ENCODE measurements around the gene PLXNB2.

Gene PLXNB2

GRCh38 chr22:50293441-50294318, 13.8 kb downstream of the PLXNB2 start:
- Histone ChIP-seq H3K79me2 (ENCODE audit: control insufficient read depth, low read length) (peaks cover 95% of the 10 kb centered on the region), H3K9me3 (ENCODE audit: control insufficient read depth, insufficient read depth, low read length) (no peaks in the 10 kb centered on the region), H3F3A (ENCODE audit: control insufficient read depth, insufficient read depth) (peaks cover 13% of the 10 kb centered on the region), H3K27ac (ENCODE audit: low read depth, low read length) (peak overlapping the region; percentile 70), H3K27me3 (ENCODE audit: control insufficient read depth, low read length) (no peaks in the 10 kb centered on the region), H3K9me2 (replicated peaks; ENCODE audit: control insufficient read depth, low read length) (no peaks in the 10 kb centered on the region), H3K4me1 (ENCODE audit: control insufficient read depth, low read length) (peaks cover 74% of the 10 kb centered on the region), H3K4me3 (ENCODE audit: low read length) (peak overlapping the region; percentile 62), H3K4me2 (ENCODE audit: low read length) (peak overlapping the region; percentile 81), H3K36me3 (ENCODE audit: control insufficient read depth, low read length) (peaks cover 47% of the 10 kb centered on the region), H4K20me1 (ENCODE audit: control insufficient read depth, insufficient read depth, low read depth, low read length) (peaks cover 14% of the 10 kb centered on the region)
- no peak for TF ChIP-seq CTCF (IDR thresholded peaks at IDR 0.05; ENCODE audit: low read depth, low read length, poor library complexity, severe bottlenecking)
- no peak for TF ChIP-seq EZH2phosphoT487 (IDR thresholded peaks at IDR 0.05; ENCODE audit: borderline replicate concordance, low read length)

GRCh38 chr22:50292643-50293440, 14.6 kb downstream of the PLXNB2 start:
- no peaks in the 10 kb centered on the region for H3K9me2 ChIP-seq (replicated peaks; ENCODE audit: control insufficient read depth, low read length)
- peak overlapping the region; percentile 70 for H3K27ac ChIP-seq (ENCODE audit: low read depth, low read length)
- peaks cover 13% of the 10 kb centered on the region for H3F3A ChIP-seq (ENCODE audit: control insufficient read depth, insufficient read depth)
- no peaks in the 10 kb centered on the region for H3K9me3 ChIP-seq (ENCODE audit: control insufficient read depth, insufficient read depth, low read length)
- H3K36me3 ChIP-seq (ENCODE audit: control insufficient read depth, low read length): peaks cover 53% of the 10 kb centered on the region
- TF ChIP-seq EZH2phosphoT487 (IDR thresholded peaks at IDR 0.05; ENCODE audit: borderline replicate concordance, low read length): no peak
- no peak for TF ChIP-seq CTCF (IDR thresholded peaks at IDR 0.05; ENCODE audit: low read depth, low read length, poor library complexity, severe bottlenecking)
- no peaks in the 10 kb centered on the region for H3K27me3 ChIP-seq (ENCODE audit: control insufficient read depth, low read length)
- H3K4me3 ChIP-seq (ENCODE audit: low read length): peak overlapping the region; percentile 62
- H3K4me2 ChIP-seq (ENCODE audit: low read length): peak overlapping the region; percentile 81
- peaks cover 13% of the 10 kb centered on the region for H4K20me1 ChIP-seq (ENCODE audit: control insufficient read depth, insufficient read depth, low read depth, low read length)
- H3K4me1 ChIP-seq (ENCODE audit: control insufficient read depth, low read length): peaks cover 66% of the 10 kb centered on the region
- H3K79me2 ChIP-seq (ENCODE audit: control insufficient read depth, low read length): peaks cover 90% of the 10 kb centered on the region

- no peaks in the 10 kb centered on the region for H3F3A ChIP-seq (ENCODE audit: control insufficient read depth, insufficient read depth)
- H3K9me2 ChIP-seq (replicated peaks; ENCODE audit: control insufficient read depth, low read length): no peaks in the 10 kb centered on the region
- H3K79me2 ChIP-seq (ENCODE audit: control insufficient read depth, low read length): peaks cover 63% of the 10 kb centered on the region
- H3K9me3 ChIP-seq (ENCODE audit: control insufficient read depth, insufficient read depth, low read length): no peaks in the 10 kb centered on the region
- no peak overlapping the region for H3K27ac ChIP-seq (ENCODE audit: low read depth, low read length)
- H4K20me1 ChIP-seq (ENCODE audit: control insufficient read depth, insufficient read depth, low read depth, low read length): peaks cover 9% of the 10 kb centered on the region; the same call in 1 of the 2 replicates
- TF ChIP-seq CTCF (IDR thresholded peaks at IDR 0.05; ENCODE audit: low read depth, low read length, poor library complexity, severe bottlenecking) (no peak), EZH2phosphoT487 (IDR thresholded peaks at IDR 0.05; ENCODE audit: borderline replicate concordance, low read length) (no peak)
- no peaks in the 10 kb centered on the region for H3K27me3 ChIP-seq (ENCODE audit: control insufficient read depth, low read length)
- peaks cover 38% of the 10 kb centered on the region for H3K4me1 ChIP-seq (ENCODE audit: control insufficient read depth, low read length)
- peaks cover 70% of the 10 kb centered on the region for H3K36me3 ChIP-seq (ENCODE audit: control insufficient read depth, low read length)
- H3K4me3 ChIP-seq (ENCODE audit: low read length): no peak overlapping the region
- no peak overlapping the region for H3K4me2 ChIP-seq (ENCODE audit: low read length)
Observed at GRCh38 chr22:50289942-50290630, 17.4 kb downstream of the PLXNB2 start.
